ENCODE results near the gene ART1. TPM values are rescaled to one million over a fixed set of nuclear protein-coding genes. Genes with fewer than 3 reads are reported as not detected.

Gene ART1
- total and polyA plus RNA-seq, 2 donors (not counting 3 experiments of a cell fraction or from before 2014, with no cell fraction given), result not detected

DNA sequence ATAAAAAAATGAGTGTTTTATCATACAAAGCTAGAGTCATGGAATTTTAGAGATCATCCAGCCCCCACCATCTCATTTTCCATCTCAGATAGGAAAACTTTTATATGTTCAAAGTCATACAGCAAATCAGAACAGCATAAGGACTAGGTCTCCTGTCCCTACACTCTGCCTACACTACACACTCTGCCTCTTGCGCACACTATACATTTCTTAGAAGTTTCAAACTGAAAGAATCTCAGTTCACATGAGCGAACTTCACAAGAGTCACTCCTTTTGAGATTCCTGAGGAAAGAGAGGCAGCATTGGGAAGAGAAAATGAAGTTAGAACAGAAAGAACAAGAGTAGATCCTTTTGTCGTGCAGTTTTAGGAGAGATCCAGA is 39.7 kb upstream of the ART1 start:
- H4K20me1 ChIP-seq (replicated peaks; ENCODE audit: control insufficient read depth, extremely low read depth, insufficient read depth, low read length), result no peaks in the 10 kb centered on the region
- intact Hi-C loops (cut with micrococcal nuclease) (loop anchor here (10.0 kb wide), 1 partner anchor 120 kb away; no protein-coding TSS in a partner anchor), dilution Hi-C loops (cut with MboI; ENCODE audit: extremely low pct_ligation_motif_present, low sequenced_read_pairs) (no loop called here)
- CTCF ChIA-PET, result no interaction called here
- H3K27me3 ChIP-seq (ENCODE audit: control insufficient read depth in 2 of 2, insufficient read depth in 2 of 2, low read length in 2 of 2), result no peaks in the 10 kb centered on the region
- TF ChIP-seq GATA2 (IDR thresholded peaks at IDR 0.05; ENCODE audit: insufficient read depth, insufficient read length, low read depth, low read length) (no peak), POLR2A (IDR thresholded peaks at IDR 0.05; ENCODE audit: low read depth, low read length) (no peak), FOS (IDR thresholded peaks at IDR 0.05; ENCODE audit: borderline replicate concordance, insufficient read depth, low read length) (no peak), CTCF (IDR thresholded peaks at IDR 0.05; ENCODE audit: extremely low read depth in 1 of 2, insufficient read depth in 1 of 2, low read depth in 1 of 2, low read length in 2 of 2) (no peak), EZH2 (IDR thresholded peaks at IDR 0.05; ENCODE audit: borderline replicate concordance, low read depth, low read length, severe bottlenecking) (no peak), JUN (IDR thresholded peaks at IDR 0.05; ENCODE audit: borderline replicate concordance, insufficient read depth, insufficient read length, low read depth) (no peak), MYC (IDR thresholded peaks at IDR 0.05; ENCODE audit: low read depth, low read length) (no peak)
- TF ChIP-seq, protein P1, sequence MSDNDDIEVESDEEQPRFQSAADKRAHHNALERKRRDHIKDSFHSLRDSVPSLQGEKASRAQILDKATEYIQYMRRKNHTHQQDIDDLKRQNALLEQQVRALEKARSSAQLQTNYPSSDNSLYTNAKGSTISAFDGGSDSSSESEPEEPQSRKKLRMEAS (IDR thresholded peaks at IDR 0.05; ENCODE audit: insufficient read depth, insufficient read length), result no peak
- DNase-seq (ENCODE audit: low read depth, low spot score), result no peak
- H3K79me2 ChIP-seq (ENCODE audit: control insufficient read depth, insufficient read depth, low read length), result no peaks in the 10 kb centered on the region
- no peak overlapping the region for H3K9ac ChIP-seq (replicated peaks; ENCODE audit: extremely low read depth, insufficient read depth, low read length)
- BruUV-seq (replicated peaks), result no TSS peak
- POLR2A ChIA-PET, result no interaction called here
- no peaks in the 10 kb centered on the region for H3K4me1 ChIP-seq (ENCODE audit: control insufficient read depth, extremely low read depth, insufficient read depth, low read length)
- no peaks in the 10 kb centered on the region for H3K9me3 ChIP-seq (replicated peaks; ENCODE audit: control insufficient read depth, insufficient read depth, low read length)
- no peak for FAIRE-seq
- no peak overlapping the region for H3K4me2 ChIP-seq (ENCODE audit: insufficient read depth, low read length)
- H3K27ac ChIP-seq (ENCODE audit: insufficient read depth, low read depth, low read length), result no peak overlapping the region
- no peaks in the 10 kb centered on the region for H3K9me1 ChIP-seq (replicated peaks; ENCODE audit: control insufficient read depth, extremely low read depth, insufficient read depth, low read length)
- no peak overlapping the region for H2AFZ ChIP-seq (ENCODE audit: low read depth, low read length)
- no peak overlapping the region for H3K4me3 ChIP-seq (replicated peaks in 1 of 3; ENCODE audit: insufficient read depth in 1 of 3, low read depth in 1 of 3, low read length in 3 of 3)
- no peaks in the 10 kb centered on the region for H3K36me3 ChIP-seq (ENCODE audit: control insufficient read depth in 2 of 2, extremely low read depth in 1 of 2, insufficient read depth in 2 of 2, low read length in 2 of 2)

Data from endothelial cell of umbilical vein (primary cell).